GM12875 (cell line): ENCODE measurements around the gene GPATCH8.

Experiments used
- H3K4me3 ChIP-seq: one replicate; pipeline ENCODE4 v1.5.1; 2011; ENCODE audit warnings: low read depth, low read length, control low read depth
- CTCF ChIP-seq: IDR thresholded peaks from 2 replicates; pipeline ENCODE4 v1.5.1; 2011; ENCODE audit warnings: low read depth, mild to moderate bottlenecking, control low read depth, inconsistent platforms, low read length, moderate library complexity, borderline replicate concordance; ENCODE audit not compliant: insufficient read depth

The GPATCH8 gene

DNA sequence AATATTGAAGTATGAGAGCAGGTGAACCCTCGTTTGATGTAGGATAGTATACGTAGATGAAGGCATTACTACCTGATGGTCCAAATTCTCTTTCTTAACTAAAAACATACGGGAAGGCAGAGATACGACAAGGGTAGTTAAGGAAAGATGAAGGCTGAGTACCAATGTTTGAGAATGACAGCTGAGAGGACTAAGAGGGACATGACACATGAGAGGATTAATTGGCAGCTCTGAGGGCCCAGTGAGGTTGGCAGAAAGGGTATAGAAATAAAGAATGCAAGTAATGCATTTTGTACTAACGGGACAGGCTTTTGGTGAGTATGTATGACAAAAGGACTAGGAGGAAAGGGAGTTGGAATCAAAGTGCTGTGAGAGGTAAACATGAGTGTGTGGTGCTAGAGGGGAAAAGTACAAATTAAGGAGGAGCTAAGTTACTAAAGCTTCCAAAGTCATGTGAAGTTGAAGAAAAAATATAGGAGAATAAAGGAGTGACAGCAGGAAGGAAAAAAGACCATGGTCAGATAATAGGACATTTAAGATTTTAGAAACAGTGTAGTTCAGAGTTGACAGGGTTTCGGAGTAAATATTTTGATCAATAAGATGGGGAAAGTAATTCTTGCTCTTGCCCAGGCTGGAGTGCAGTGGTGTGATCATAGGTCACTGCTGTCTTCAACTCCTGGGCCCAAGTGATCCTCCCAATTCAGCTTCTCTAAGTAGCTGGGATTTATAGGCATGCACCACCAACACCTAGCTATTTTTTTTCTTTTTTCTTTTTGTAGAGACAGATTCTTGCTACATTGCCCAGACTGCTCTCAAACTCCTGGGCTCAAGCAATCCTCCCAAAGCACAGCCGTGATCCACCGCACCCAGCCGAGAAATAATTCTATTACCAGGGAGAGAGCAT is 70.7 kb downstream of the GPATCH8 start:
- no peak for TF ChIP-seq CTCF
- no peak overlapping the region for H3K4me3 ChIP-seq

GRCh38 chr17:44424828-44425461 is 78.3 kb downstream of the GPATCH8 start:
- no peak for TF ChIP-seq CTCF

DNA sequence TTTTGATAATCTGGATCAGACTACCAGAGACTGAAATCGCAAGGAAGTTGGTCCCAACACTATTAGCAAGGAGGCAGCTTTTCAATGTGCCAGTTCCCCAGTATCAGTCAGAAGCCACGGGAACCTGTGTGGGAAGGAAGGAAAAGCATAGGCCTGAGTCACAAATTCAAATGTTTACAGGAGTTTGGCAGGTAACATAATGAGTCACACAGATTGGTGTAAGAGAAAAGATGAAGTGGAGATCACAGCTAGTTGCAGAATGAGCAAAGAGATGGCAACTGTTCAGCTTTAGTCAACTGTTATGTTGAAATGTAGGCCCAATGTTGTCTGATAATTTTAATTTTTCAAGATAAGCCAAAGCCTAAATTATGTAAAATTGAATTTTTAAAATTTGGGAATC is 85.7 kb downstream of the GPATCH8 start:
- H3K4me3 ChIP-seq: no peak overlapping the region
- no peak for TF ChIP-seq CTCF

More at GRCh38 chr17:44424828-44425461, 78.3 kb downstream of the GPATCH8 start:
- no peak overlapping the region for H3K4me3 ChIP-seq

DNA sequence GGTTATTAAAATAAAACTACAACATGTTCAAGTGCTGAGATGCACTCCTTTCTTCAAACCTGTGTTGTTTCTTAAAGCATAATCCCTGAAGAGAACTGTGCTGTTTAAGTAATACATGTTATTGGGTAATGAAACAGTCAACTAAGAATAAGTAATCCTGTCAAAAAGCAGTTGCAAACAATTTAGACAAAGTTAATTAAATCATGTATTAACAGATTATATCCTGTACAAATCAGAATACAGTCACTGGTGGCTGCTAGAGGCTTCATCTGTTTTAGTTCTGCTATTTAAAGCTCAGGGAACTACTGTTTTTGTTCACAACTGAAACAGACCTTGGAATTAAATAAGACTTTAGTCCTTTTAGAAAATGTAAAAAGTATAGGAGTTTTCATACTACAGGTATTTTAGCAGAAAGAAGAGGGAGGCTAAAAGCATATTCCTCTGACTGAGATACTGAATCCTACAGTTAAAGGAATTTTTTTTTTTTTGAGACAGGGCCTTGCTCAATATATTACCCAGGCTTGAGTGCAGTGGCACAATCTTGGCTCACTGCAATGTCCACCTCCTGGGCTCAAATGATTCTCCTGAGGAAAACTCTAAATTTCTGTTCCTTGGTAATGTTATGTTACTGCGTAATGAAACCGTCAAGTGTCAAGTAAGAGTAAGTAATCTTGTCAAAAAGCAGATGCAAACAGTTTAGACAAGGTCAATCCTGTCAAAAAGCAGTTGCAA is 86.5 kb downstream of the GPATCH8 start:
- H3K4me3 ChIP-seq: no peak overlapping the region
- TF ChIP-seq CTCF: no peak

DNA sequence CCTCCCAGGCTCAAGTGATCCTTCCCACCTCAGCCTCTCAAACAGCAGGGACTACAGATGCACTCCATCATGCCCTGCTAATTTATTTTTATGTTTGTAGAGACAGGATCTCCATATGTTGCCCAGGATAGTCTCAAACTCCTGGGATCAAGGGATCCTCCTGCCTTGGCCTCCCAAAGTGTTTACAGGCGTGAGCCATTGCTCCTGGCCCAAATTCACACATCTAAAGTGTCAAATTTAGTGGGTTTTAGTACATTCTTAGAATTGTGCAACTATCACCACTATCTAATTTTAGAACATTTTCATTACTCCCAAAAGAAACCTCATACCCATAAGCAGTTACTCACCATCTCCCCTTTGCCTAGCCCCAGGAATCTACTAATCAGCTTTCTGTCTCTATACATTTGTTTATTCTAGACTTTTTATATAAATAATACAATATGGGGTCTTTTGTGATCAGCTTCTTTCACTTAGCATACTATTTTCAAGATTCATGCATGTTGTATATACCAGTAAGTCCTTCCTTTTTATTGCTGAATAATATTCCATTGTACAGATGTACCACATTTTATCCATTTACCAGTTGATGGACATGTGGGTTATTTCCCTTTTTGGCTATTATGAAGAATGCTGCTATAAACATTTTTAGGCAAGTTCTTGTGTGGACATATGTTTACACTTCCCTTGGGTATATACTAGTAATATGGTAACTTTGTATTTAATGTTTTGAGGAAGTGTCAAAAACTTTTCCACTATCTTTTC is 88.6 kb downstream of the GPATCH8 start:
- no peak overlapping the region for H3K4me3 ChIP-seq
- no peak for TF ChIP-seq CTCF

DNA sequence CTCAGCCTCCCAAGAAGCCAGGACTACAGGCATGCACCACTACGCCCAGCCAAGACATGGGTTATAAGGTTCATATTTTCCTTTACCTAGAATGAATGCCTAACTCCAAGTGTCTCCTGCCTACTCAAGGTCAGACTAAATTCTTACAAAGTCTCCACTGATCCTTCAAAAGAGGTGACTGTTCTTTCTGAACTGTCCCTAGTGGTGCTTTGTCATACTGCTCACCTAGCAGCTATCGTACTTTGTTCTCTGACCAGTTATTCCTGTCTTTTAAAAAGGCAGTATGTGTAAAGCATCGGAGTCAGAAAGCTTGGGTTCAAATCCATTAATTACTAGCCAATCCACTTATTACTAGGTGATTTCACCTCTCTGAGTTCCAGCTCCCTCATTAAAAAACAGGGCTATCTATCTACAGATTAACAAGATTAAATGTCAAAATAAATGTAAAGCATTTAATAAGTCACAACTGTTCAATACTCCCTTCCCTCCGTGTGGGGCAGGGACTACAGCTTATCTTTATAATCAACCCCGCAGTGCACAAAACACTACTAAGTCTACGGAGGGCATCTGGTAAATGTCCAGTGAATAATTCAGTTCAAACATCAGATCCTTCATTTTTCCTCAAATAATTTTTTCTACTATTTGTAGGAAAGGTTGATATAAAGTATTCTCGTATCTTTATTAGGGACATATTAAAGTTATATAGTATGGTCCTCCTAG is 93.7 kb downstream of the GPATCH8 start:
- TF ChIP-seq CTCF: peak; percentile 27; the same call in 1 of the 2 replicates

More for the DNA sequence above, 93.7 kb downstream of the GPATCH8 start:
- no peak overlapping the region for H3K4me3 ChIP-seq
